Measurements from ENCODE around the gene ATP13A5.

Gene ATP13A5

DNA sequence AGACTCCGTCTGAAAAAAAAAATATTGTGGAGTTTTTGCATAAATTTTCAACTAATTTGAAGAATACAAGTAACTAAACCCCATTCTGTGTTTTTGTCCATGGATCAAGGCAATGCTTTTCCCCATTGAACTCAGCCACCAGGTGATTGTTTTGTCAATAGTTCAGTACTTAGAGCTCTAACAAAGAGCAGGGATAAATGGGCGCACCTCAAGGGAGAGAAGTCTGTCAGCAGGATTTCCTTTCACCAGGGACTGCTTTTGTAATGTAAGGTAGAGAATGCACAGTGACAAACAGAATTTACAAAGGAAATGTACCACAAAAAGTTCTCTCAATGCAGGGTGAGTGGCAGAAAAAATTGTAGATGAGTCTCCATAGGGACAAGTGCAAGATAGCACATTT is 10.8 kb upstream of the ATP13A5 start:
- TF ChIP-seq POLR2A (IDR thresholded peaks at IDR 0.05; ENCODE audit: low read depth, low read length) (no peak), SPI1 (IDR thresholded peaks at IDR 0.05; ENCODE audit: low read depth, low read length) (no peak)
- FAIRE-seq (no peak), DNase-seq (ENCODE audit: insufficient read length, low spot score) (no peak)

GRCh38 chr3:193388361-193388760 is 9.8 kb upstream of the ATP13A5 start:
- no peak for TF ChIP-seq TAF1 (IDR thresholded peaks at IDR 0.05; ENCODE audit: low read depth, low read length)
- no peak for TF ChIP-seq POU2F2 (IDR thresholded peaks at IDR 0.05; ENCODE audit: low read depth, low read length)
- no peak for TF ChIP-seq POLR2AphosphoS5 (IDR thresholded peaks at IDR 0.05; ENCODE audit: low read depth, low read length)
- TF ChIP-seq POLR2A (IDR thresholded peaks at IDR 0.05; ENCODE audit: low read depth, low read length) = no peak
- no peak for TF ChIP-seq SPI1 (IDR thresholded peaks at IDR 0.05; ENCODE audit: low read depth, low read length)
- TF ChIP-seq PAX5 (IDR thresholded peaks at IDR 0.05; ENCODE audit: insufficient read depth, low read length, severe bottlenecking) = no peak
- DNase-seq (ENCODE audit: insufficient read length, low spot score) (no peak), FAIRE-seq (no peak)

DNA sequence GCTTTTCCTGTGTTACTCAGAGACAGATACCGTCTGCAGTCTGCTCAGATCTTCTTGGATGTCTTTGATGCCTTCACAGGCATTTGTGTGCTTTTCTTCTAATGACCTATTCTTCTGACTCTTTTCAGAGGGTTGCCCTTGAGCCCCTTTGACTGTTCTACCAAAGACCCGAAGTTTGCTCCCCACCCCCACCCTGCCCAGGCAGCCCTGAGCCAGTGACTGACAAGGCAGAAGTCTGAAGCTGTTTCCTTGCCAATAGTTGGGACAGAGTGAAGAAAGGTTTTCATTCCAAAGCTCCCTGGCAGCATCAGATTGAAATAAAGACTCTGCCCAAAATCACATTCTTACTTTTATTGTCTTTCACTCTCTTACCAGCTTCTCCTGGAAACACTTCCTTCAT is 9.0 kb upstream of the ATP13A5 start:
- FAIRE-seq (no peak), DNase-seq (ENCODE audit: insufficient read length, low spot score) (no peak)
- TF ChIP-seq SPI1 (IDR thresholded peaks at IDR 0.05; ENCODE audit: low read depth, low read length) = no peak
- TF ChIP-seq POLR2A (IDR thresholded peaks at IDR 0.05; ENCODE audit: low read depth, low read length) = no peak
- TF ChIP-seq POLR2AphosphoS5 (IDR thresholded peaks at IDR 0.05; ENCODE audit: low read depth, low read length) = no peak
- TF ChIP-seq PAX5 (IDR thresholded peaks at IDR 0.05; ENCODE audit: insufficient read depth, low read length, severe bottlenecking) = no peak
- no peak for TF ChIP-seq TAF1 (IDR thresholded peaks at IDR 0.05; ENCODE audit: low read depth, low read length)
- no peak for TF ChIP-seq POU2F2 (IDR thresholded peaks at IDR 0.05; ENCODE audit: low read depth, low read length)

DNA sequence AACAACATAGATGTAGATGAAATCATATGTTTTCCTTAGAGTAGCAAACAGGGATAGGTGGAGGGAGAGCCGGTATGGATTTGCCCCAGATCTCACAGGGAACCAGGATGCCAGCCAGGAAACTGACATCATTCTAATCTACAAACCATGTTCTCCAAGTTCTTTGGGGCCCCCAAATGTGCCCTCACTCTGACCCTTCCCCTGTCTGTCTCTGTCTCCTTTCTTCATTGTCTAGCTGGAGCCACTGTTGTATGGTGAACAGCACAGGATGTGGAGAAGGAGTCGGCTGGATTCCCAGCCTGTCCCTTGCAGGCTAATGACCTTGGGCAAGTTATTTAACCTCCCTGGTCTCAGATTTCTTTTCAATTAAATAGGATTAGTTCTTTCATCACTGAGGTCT is 962 bp downstream of the ATP13A5 start:
- FAIRE-seq (no peak), DNase-seq (ENCODE audit: insufficient read length, low spot score) (no peak)
- TF ChIP-seq POLR2A (IDR thresholded peaks at IDR 0.05; ENCODE audit: low read depth, low read length) (no peak), POU2F2 (IDR thresholded peaks at IDR 0.05; ENCODE audit: low read depth, low read length) (no peak), POLR2AphosphoS5 (IDR thresholded peaks at IDR 0.05; ENCODE audit: low read depth, low read length) (no peak), SPI1 (IDR thresholded peaks at IDR 0.05; ENCODE audit: low read depth, low read length) (no peak), TAF1 (IDR thresholded peaks at IDR 0.05; ENCODE audit: low read depth, low read length) (no peak), PAX5 (IDR thresholded peaks at IDR 0.05; ENCODE audit: insufficient read depth, low read length, severe bottlenecking) (no peak)

DNA sequence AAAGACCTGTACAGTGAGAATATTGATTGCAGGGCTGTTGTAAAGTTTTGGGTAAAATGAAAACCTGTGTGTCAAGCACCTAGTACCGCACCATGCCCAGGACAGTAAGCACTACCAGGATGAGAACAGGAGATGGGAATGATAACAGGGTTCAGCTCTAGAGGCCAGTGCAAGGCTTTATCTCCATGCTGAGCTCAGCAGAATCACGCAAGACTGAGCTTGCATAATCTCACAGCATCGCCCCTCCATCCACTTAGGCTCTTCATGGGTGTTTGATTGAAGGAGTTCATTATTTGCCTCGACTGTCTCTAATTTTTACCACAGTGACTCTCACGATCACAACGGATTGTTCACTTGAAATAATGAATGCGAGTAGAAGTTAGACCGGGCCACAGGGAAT is 2.9 kb downstream of the ATP13A5 start:
- no peak for FAIRE-seq

DNA sequence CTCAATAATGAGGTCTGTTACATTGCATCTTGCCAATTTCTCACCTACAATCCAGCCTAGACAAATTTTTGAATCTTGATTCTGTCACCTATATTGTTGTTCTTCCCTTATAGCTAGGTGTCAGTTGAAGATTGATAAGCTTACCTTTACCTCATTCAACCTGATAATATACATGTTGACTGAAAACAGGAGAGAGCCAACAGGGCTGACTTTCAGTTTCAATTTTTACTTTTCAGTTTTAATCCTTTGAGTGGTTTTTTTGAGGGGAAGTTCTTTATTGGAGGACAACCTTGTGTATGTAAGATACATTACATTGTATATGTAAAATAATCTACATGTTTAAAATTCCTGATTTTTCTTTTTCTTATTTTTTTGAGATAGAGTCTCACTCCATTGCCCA is 5.8 kb downstream of the ATP13A5 start:
- no peak for FAIRE-seq
- DNase-seq (ENCODE audit: insufficient read length, low spot score) = no peak
- TF ChIP-seq PAX5 (IDR thresholded peaks at IDR 0.05; ENCODE audit: insufficient read depth, low read length, severe bottlenecking) = no peak
- no peak for TF ChIP-seq POLR2AphosphoS5 (IDR thresholded peaks at IDR 0.05; ENCODE audit: low read depth, low read length)
- TF ChIP-seq POU2F2 (IDR thresholded peaks at IDR 0.05; ENCODE audit: low read depth, low read length) = no peak
- TF ChIP-seq TAF1 (IDR thresholded peaks at IDR 0.05; ENCODE audit: low read depth, low read length) = no peak
- TF ChIP-seq SPI1 (IDR thresholded peaks at IDR 0.05; ENCODE audit: low read depth, low read length) = no peak
- no peak for TF ChIP-seq POLR2A (IDR thresholded peaks at IDR 0.05; ENCODE audit: low read depth, low read length)

More for the DNA sequence above, 2.9 kb downstream of the ATP13A5 start:
- no peak for DNase-seq (ENCODE audit: insufficient read length, low spot score)
- TF ChIP-seq POLR2A (IDR thresholded peaks at IDR 0.05; ENCODE audit: low read depth, low read length) (no peak), TAF1 (IDR thresholded peaks at IDR 0.05; ENCODE audit: low read depth, low read length) (no peak), SPI1 (IDR thresholded peaks at IDR 0.05; ENCODE audit: low read depth, low read length) (no peak), POU2F2 (IDR thresholded peaks at IDR 0.05; ENCODE audit: low read depth, low read length) (no peak)

DNA sequence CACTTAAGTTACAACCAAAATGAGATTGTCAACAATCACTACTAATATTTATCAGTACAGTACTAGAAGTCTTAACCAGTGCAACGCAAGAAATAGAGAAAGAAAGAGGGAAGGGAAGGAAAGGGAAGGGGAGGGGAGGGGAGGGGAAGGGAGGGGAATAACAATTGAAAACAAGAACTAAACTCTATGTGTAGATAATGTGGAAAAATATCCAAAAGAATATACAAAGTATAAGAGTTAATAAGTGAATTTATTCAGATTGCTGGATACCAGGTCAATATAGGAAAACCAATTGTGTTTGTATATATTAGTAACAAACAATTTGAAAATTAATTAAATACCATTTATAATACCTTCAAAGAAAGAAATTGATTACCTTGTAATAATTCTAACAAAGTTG is 10.7 kb downstream of the ATP13A5 start:
- no peak for TF ChIP-seq PAX5 (IDR thresholded peaks at IDR 0.05; ENCODE audit: insufficient read depth, low read length, severe bottlenecking)
- TF ChIP-seq POLR2AphosphoS5 (IDR thresholded peaks at IDR 0.05; ENCODE audit: low read depth, low read length) = no peak
- no peak for TF ChIP-seq SPI1 (IDR thresholded peaks at IDR 0.05; ENCODE audit: low read depth, low read length)
- TF ChIP-seq POLR2A (IDR thresholded peaks at IDR 0.05; ENCODE audit: low read depth, low read length) = no peak
- no peak for TF ChIP-seq POU2F2 (IDR thresholded peaks at IDR 0.05; ENCODE audit: low read depth, low read length)
- TF ChIP-seq TAF1 (IDR thresholded peaks at IDR 0.05; ENCODE audit: low read depth, low read length) = no peak
- DNase-seq (ENCODE audit: insufficient read length, low spot score) (no peak), FAIRE-seq (no peak)

DNA sequence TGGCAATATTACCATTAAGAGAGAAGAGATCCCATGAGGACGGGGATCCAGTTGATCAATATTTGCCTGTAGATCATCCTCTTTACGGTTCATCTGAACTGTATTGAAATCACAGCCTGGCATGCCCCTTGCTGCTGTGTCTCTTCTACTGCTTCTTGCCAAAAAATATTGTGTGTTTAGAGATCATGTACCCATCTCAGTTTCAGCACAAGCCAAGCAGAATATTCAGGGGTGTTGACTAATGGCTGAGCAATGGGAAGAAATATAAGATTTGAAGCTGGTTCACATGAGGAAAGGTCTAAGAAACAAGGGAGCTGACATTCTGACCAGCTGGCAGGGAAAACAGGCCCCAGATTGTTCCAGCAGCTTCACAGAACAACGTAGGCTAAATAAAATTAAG is 21.3 kb downstream of the ATP13A5 start:
- DNase-seq (ENCODE audit: insufficient read length, low spot score) (no peak), FAIRE-seq (no peak)
- TF ChIP-seq PAX5 (IDR thresholded peaks at IDR 0.05; ENCODE audit: insufficient read depth, low read length, severe bottlenecking) (no peak), POU2F2 (IDR thresholded peaks at IDR 0.05; ENCODE audit: low read depth, low read length) (no peak), SPI1 (IDR thresholded peaks at IDR 0.05; ENCODE audit: low read depth, low read length) (no peak), TAF1 (IDR thresholded peaks at IDR 0.05; ENCODE audit: low read depth, low read length) (no peak), POLR2AphosphoS5 (IDR thresholded peaks at IDR 0.05; ENCODE audit: low read depth, low read length) (no peak), POLR2A (IDR thresholded peaks at IDR 0.05; ENCODE audit: low read depth, low read length) (no peak)

GRCh38 chr3:193354423-193354822 is 24.1 kb downstream of the ATP13A5 start:
- TF ChIP-seq TAF1 (IDR thresholded peaks at IDR 0.05; ENCODE audit: low read depth, low read length) (no peak), POLR2A (IDR thresholded peaks at IDR 0.05; ENCODE audit: low read depth, low read length) (no peak), PAX5 (IDR thresholded peaks at IDR 0.05; ENCODE audit: insufficient read depth, low read length, severe bottlenecking) (no peak), POU2F2 (IDR thresholded peaks at IDR 0.05; ENCODE audit: low read depth, low read length) (no peak), POLR2AphosphoS5 (IDR thresholded peaks at IDR 0.05; ENCODE audit: low read depth, low read length) (no peak), SPI1 (IDR thresholded peaks at IDR 0.05; ENCODE audit: low read depth, low read length) (no peak)
- FAIRE-seq = no peak
- no peak for DNase-seq (ENCODE audit: insufficient read length, low spot score)

- FAIRE-seq = no peak
These were observed 27.8 kb downstream of the ATP13A5 start for GRCh38 chr3:193350744-193351143.

More at GRCh38 chr3:193350744-193351143, 27.8 kb downstream of the ATP13A5 start:
- TF ChIP-seq SPI1 (IDR thresholded peaks at IDR 0.05; ENCODE audit: low read depth, low read length) = no peak
- no peak for TF ChIP-seq POLR2A (IDR thresholded peaks at IDR 0.05; ENCODE audit: low read depth, low read length)
- no peak for TF ChIP-seq PAX5 (IDR thresholded peaks at IDR 0.05; ENCODE audit: insufficient read depth, low read length, severe bottlenecking)
- no peak for TF ChIP-seq POLR2AphosphoS5 (IDR thresholded peaks at IDR 0.05; ENCODE audit: low read depth, low read length)
- TF ChIP-seq POU2F2 (IDR thresholded peaks at IDR 0.05; ENCODE audit: low read depth, low read length) = no peak
- TF ChIP-seq TAF1 (IDR thresholded peaks at IDR 0.05; ENCODE audit: low read depth, low read length) = no peak
- no peak for DNase-seq (ENCODE audit: insufficient read length, low spot score)

All from GM12891 (cell line).